Measurements from ENCODE around the gene HOXD8.
A peak's percentile ranks its signal among the peaks of the same experiment; 100 is the strongest.

Gene HOXD8

DNA sequence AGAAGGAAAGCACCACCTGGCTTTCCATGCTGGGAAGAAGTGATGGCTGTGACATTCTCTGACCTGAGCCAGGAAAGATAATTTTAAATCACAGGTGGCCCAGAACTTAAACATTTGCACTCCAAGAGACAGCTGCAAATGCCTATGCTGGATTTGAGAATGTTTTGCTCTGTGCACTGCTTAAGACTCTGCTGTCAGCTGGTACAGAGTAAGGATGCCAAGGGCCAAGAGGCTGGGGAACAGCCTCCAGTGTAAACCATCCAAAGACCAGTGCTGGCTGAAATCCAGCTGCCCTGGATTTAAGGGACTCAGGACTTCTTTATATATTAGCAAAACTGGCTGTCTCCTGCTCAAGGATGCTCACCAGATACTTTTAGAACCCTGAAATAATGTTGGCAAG is 3.9 kb downstream of the HOXD8 start:
- TF ChIP-seq, protein P1, sequence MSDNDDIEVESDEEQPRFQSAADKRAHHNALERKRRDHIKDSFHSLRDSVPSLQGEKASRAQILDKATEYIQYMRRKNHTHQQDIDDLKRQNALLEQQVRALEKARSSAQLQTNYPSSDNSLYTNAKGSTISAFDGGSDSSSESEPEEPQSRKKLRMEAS (IDR thresholded peaks at IDR 0.05; ENCODE audit: low read depth, low read length), result no peak
- TF ChIP-seq, protein P2, sequence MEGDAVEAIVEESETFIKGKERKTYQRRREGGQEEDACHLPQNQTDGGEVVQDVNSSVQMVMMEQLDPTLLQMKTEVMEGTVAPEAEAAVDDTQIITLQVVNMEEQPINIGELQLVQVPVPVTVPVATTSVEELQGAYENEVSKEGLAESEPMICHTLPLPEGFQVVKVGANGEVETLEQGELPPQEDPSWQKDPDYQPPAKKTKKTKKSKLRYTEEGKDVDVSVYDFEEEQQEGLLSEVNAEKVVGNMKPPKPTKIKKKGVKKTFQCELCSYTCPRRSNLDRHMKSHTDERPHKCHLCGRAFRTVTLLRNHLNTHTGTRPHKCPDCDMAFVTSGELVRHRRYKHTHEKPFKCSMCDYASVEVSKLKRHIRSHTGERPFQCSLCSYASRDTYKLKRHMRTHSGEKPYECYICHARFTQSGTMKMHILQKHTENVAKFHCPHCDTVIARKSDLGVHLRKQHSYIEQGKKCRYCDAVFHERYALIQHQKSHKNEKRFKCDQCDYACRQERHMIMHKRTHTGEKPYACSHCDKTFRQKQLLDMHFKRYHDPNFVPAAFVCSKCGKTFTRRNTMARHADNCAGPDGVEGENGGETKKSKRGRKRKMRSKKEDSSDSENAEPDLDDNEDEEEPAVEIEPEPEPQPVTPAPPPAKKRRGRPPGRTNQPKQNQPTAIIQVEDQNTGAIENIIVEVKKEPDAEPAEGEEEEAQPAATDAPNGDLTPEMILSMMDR (IDR thresholded peaks at IDR 0.05; ENCODE audit: low read depth, low read length), result no peak
- no peak for TF ChIP-seq POLR2A (IDR thresholded peaks at IDR 0.05; ENCODE audit: extremely low read depth, insufficient read length)
- no peak for TF ChIP-seq MYC (IDR thresholded peaks at IDR 0.05; ENCODE audit: low read depth, low read length)
- DNase-seq (ENCODE audit: low read depth), result no peak
- no peak overlapping the region for H3K4me3 ChIP-seq (ENCODE audit: low read depth, low read length)

DNA sequence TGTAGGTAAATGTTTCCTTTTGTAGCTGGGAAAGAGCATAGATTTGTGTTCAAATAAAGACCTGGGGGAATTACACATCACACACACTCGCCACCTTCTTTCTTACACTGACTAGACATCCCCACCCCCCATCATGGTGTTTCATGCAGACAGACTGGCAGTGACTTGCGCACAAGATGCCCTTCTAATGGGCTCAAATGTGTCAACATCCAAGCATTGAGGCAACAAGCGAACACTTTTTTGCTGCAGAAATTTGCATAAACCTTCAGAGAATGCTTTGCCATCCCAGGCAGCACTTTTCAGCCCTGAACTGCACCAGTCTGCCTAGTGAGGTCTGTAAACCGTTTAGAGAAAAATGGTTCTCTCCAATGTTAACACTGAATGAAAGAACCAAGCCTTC is 4.5 kb downstream of the HOXD8 start:
- TF ChIP-seq POLR2A (IDR thresholded peaks at IDR 0.05; ENCODE audit: extremely low read depth, insufficient read length) (no peak), MYC (IDR thresholded peaks at IDR 0.05; ENCODE audit: low read depth, low read length) (no peak)
- TF ChIP-seq, protein P1 (IDR thresholded peaks at IDR 0.05; ENCODE audit: low read depth, low read length), result no peak
- TF ChIP-seq, protein P2 (IDR thresholded peaks at IDR 0.05; ENCODE audit: low read depth, low read length), result no peak
- no peak for DNase-seq (ENCODE audit: low read depth)
- no peak overlapping the region for H3K4me3 ChIP-seq (ENCODE audit: low read depth, low read length)

DNA sequence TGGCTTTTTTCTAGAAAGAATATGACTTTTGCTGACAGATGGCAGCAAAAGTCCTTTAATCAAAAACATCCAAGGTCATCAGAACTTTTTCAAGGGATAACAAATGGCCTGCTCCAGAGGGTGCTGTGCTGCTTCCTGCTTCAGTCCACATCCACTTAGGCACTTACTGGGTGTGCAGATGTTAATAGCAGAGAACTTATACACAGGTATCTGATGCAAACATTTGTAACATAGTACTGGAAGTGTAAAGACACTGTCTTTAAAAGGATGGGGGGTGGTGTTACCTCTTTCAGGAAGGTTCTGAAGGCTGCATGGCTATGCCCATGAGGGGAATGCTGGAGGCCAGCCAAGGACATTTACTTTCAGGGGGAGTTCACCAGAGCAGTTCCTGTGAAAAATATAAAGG is 5.5 kb downstream of the HOXD8 start:
- H3K4me3 ChIP-seq (ENCODE audit: low read depth, low read length), result no peak overlapping the region
- TF ChIP-seq, protein P2 (IDR thresholded peaks at IDR 0.05; ENCODE audit: low read depth, low read length), result no peak
- TF ChIP-seq MYC (IDR thresholded peaks at IDR 0.05; ENCODE audit: low read depth, low read length) (no peak), POLR2A (IDR thresholded peaks at IDR 0.05; ENCODE audit: extremely low read depth, insufficient read length) (no peak)
- TF ChIP-seq, protein P1 (IDR thresholded peaks at IDR 0.05; ENCODE audit: low read depth, low read length), result no peak
- DNase-seq (ENCODE audit: low read depth), result no peak

DNA sequence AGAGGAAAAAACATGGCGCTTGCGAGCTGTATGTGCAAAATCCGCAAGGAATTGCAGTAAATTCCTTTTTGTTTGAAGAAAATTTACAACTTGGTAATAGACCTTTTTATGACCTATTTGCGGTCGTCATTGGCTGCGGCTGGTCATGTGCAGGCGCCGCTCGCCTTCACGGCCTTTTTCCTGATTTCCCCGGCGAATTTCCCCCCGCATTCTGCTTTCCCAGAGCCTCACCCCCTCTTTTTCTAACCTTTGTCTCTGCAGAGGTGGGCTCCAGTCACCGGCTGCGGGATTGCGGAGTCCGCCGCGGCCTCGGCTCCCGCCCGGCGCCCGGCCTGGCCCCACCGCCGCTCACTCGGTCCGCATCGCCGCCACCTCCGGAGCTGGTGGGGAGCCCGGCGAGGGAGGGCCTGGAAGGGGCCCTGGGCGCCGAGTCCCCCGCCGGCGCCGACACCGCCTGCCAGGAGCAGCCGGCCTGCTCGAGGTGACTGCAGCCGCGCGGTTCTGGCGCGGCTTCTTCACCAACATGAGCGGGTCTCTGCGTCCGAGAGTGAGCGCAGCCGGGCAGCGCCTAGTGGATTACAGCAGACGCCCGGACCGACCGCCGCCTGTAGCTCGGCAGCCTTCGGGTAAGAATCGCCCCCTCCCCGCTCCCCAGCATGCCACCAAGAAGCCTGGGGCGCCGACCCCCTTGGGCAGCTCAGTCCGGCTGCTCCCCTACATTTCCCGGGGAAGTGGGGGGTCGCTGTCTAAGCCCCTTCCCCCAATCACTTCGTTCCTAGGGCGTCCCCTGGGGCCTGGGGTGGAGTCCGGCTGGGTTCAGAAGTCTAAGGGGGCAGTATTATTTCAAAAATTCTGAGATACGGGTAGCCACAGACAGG is 7.1 kb downstream of the HOXD8 start:
- peak; percentile 38 for DNase-seq (ENCODE audit: low read depth)
- H3K4me3 ChIP-seq (ENCODE audit: low read depth, low read length), result no peak overlapping the region
- TF ChIP-seq MYC (IDR thresholded peaks at IDR 0.05; ENCODE audit: low read depth, low read length), result no peak
- TF ChIP-seq, protein P2 (IDR thresholded peaks at IDR 0.05; ENCODE audit: low read depth, low read length), result no peak
- no peak for TF ChIP-seq POLR2A (IDR thresholded peaks at IDR 0.05; ENCODE audit: extremely low read depth, insufficient read length)
- TF ChIP-seq, protein P1 (IDR thresholded peaks at IDR 0.05; ENCODE audit: low read depth, low read length), result no peak

DNA sequence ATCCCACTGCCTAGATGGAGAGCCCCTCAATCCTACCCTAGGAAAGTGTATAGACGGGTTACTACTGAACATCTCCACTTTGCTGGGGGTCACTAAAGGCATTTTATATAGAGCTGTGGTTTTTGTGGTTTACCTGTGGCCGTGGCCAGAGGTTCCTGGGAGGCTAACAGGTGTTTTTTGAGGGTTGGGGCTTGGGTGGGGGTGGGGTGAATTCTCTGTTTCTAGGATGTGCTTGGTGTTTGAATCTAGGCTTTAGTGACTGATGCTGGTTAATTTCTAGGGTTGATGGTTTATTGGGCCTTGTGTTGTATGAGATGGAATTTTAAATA is 7.7 kb downstream of the HOXD8 start:
- DNase-seq (ENCODE audit: low read depth), result no peak

More for the DNA sequence above, 7.7 kb downstream of the HOXD8 start:
- TF ChIP-seq, protein P2 (IDR thresholded peaks at IDR 0.05; ENCODE audit: low read depth, low read length), result no peak
- TF ChIP-seq POLR2A (IDR thresholded peaks at IDR 0.05; ENCODE audit: extremely low read depth, insufficient read length) (no peak), MYC (IDR thresholded peaks at IDR 0.05; ENCODE audit: low read depth, low read length) (no peak)
- TF ChIP-seq, protein P1 (IDR thresholded peaks at IDR 0.05; ENCODE audit: low read depth, low read length), result no peak
- no peak overlapping the region for H3K4me3 ChIP-seq (ENCODE audit: low read depth, low read length)
